ENCODE measurements around the gene ZKSCAN2. TPM values are rescaled to one million over a fixed set of nuclear protein-coding genes. Genes with fewer than 3 reads are reported as not detected.

ZKSCAN2 gene
- total RNA-seq, 1 experiment from 2014 or later: 4.5 TPM

DNA sequence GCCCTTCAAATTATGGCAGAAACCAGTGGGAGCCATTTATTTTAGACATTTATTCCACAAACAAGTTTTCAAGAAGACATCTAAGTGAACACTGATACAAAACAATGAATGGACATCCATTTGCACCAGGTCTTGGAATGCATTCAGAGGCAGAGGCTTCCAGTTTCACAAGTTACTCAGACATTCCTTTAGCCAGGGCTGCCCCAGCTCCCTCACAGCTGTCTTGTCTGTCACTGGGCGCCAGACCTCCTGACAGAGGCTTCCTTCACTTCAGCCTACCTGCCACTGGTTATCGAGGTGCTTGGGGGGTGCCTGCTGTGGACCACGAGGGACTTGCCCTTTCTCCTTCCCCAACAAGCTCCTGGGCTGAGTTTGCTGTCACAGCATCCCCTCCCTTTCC is 21.7 kb downstream of the ZKSCAN2 start:
- Histone ChIP-seq H3K36me3 (ENCODE audit: low read depth) (no peaks in the 10 kb centered on the region), H3F3A (ENCODE audit: insufficient read depth, low read depth) (no peaks in the 10 kb centered on the region), H3K9me3 (ENCODE audit: insufficient read depth, low read depth) (no peaks in the 10 kb centered on the region), H2AFZ (no peak overlapping the region), H3K4me2 (no peak overlapping the region), H3K9me2 (ENCODE audit: insufficient read depth) (no peaks in the 10 kb centered on the region), H3K4me1 (replicated peaks; ENCODE audit: insufficient read depth) (no peaks in the 10 kb centered on the region), H3K79me2 (ENCODE audit: low read depth) (no peaks in the 10 kb centered on the region), H3K27ac (no peak overlapping the region), H3K27me3 (ENCODE audit: insufficient read depth, low read depth) (peaks cover 3% of the 10 kb centered on the region; the same call in 1 of the 2 replicates), H3K4me3 (no peak overlapping the region), H4K20me1 (ENCODE audit: insufficient read depth) (no peaks in the 10 kb centered on the region)
- POLR2A ChIA-PET (ENCODE audit: unreplicated experiment): no interaction called here
- CTCF ChIA-PET: no interaction called here
- DNase-seq: no peak
- BruUV-seq (replicated peaks): no TSS peak
- intact Hi-C loops (cut with micrococcal nuclease; ENCODE audit: unreplicated experiment): no loop called here
- TF ChIP-seq EZH2 (IDR thresholded peaks at IDR 0.05; ENCODE audit: low read depth) (no peak), CTCF (conservative IDR thresholded peaks at IDR 0.05) (no peak)

GRCh38 chr16:25228372-25228771 is 29.3 kb downstream of the ZKSCAN2 start:
- CTCF ChIA-PET: interaction anchor here (0.6 to 0.7 kb wide), 2 partner anchors 394 to 1099 kb away, joined by 3 read pairs; no protein-coding TSS in a partner anchor
- no peaks in the 10 kb centered on the region for H3K9me3 ChIP-seq (ENCODE audit: insufficient read depth, low read depth)

GRCh38 chr16:25224731-25225319 is 32.8 kb downstream of the ZKSCAN2 start:
- ChIA-PET POLR2A (ENCODE audit: unreplicated experiment) (interaction anchor here (0.6 kb wide), 1 partner anchor 43 kb away, joined by 4 read pairs; no protein-coding TSS in a partner anchor), CTCF (interaction anchor here (0.6 to 1.5 kb wide), 6 partner anchors 9 to 115 kb away, joined by 4 to 20 read pairs (median 6); no protein-coding TSS in a partner anchor)
- no peak overlapping the region for H3K4me3 ChIP-seq
- TF ChIP-seq CTCF (conservative IDR thresholded peaks at IDR 0.05): no peak
- TF ChIP-seq EZH2 (IDR thresholded peaks at IDR 0.05; ENCODE audit: low read depth): no peak
- no peaks in the 10 kb centered on the region for H3K9me3 ChIP-seq (ENCODE audit: insufficient read depth, low read depth)
- DNase-seq: no peak
- no peaks in the 10 kb centered on the region for H3K79me2 ChIP-seq (ENCODE audit: low read depth)
- no TSS peak for BruUV-seq (replicated peaks)
- H3K4me2 ChIP-seq: no peak overlapping the region
- H3K36me3 ChIP-seq (ENCODE audit: low read depth): no peaks in the 10 kb centered on the region
- intact Hi-C loops (cut with micrococcal nuclease; ENCODE audit: unreplicated experiment): loop anchor here (1.0 to 10.0 kb wide), 4 partner anchors 98 to 708 kb away; no protein-coding TSS in a partner anchor
- H3F3A ChIP-seq (ENCODE audit: insufficient read depth, low read depth): no peaks in the 10 kb centered on the region
- no peak overlapping the region for H3K27ac ChIP-seq
- no peaks in the 10 kb centered on the region for H3K9me2 ChIP-seq (ENCODE audit: insufficient read depth)
- H3K27me3 ChIP-seq (ENCODE audit: insufficient read depth, low read depth): no peaks in the 10 kb centered on the region
- H3K4me1 ChIP-seq (replicated peaks; ENCODE audit: insufficient read depth): no peaks in the 10 kb centered on the region
- H4K20me1 ChIP-seq (ENCODE audit: insufficient read depth): no peaks in the 10 kb centered on the region
- no peak overlapping the region for H2AFZ ChIP-seq

More at GRCh38 chr16:25228372-25228771, 29.3 kb downstream of the ZKSCAN2 start:
- Histone ChIP-seq H3K27me3 (ENCODE audit: insufficient read depth, low read depth) (peaks cover 3% of the 10 kb centered on the region; the same call in 1 of the 2 replicates), H2AFZ (no peak overlapping the region), H3K4me3 (no peak overlapping the region), H3K4me1 (replicated peaks; ENCODE audit: insufficient read depth) (no peaks in the 10 kb centered on the region), H4K20me1 (ENCODE audit: insufficient read depth) (no peaks in the 10 kb centered on the region), H3K79me2 (ENCODE audit: low read depth) (no peaks in the 10 kb centered on the region), H3F3A (ENCODE audit: insufficient read depth, low read depth) (no peaks in the 10 kb centered on the region), H3K4me2 (no peak overlapping the region), H3K27ac (no peak overlapping the region), H3K9me2 (ENCODE audit: insufficient read depth) (no peaks in the 10 kb centered on the region), H3K36me3 (ENCODE audit: low read depth) (no peaks in the 10 kb centered on the region)
- no TSS peak for BruUV-seq (replicated peaks)
- DNase-seq: no peak
- TF ChIP-seq EZH2 (IDR thresholded peaks at IDR 0.05; ENCODE audit: low read depth) (no peak), CTCF (conservative IDR thresholded peaks at IDR 0.05) (no peak)
- intact Hi-C loops (cut with micrococcal nuclease; ENCODE audit: unreplicated experiment): loop anchor here (10.0 kb wide), 1 partner anchor 394 kb away; no protein-coding TSS in a partner anchor
- POLR2A ChIA-PET (ENCODE audit: unreplicated experiment): no interaction called here

Measured in PC-9 (cell line).